HCT116 (cell line): ENCODE measurements around the gene DGCR8. TPM values are rescaled to one million over a fixed set of nuclear protein-coding genes. Genes with fewer than 3 reads are reported as not detected.

Experiments
- ATAC-seq: fragments of 200-7000 bp; cut with Tn5 transposase; 2 replicates; pipeline ENCODE4 v1.9.1; 2020; ENCODE audit warnings: mild to moderate bottlenecking, moderate library complexity
- BruUV-seq: library from RNA; stranded (reverse); fragments of 400-500 nt; replicated peaks from 2 replicates; lab custom pipeline; 2021; lab: Mats Ljungman, UMichigan
- CTCF ChIA-PET: fragments of 300-600 bp; sonication (Branson Sonifier 250); formaldehyde crosslinking; loops from one replicate; lab custom pipeline; 2021; ENCODE audit warnings: antibody characterized with exemption; lab: Charles Lee
- POLR2A ChIA-PET: fragments of 300-600, 350-600 bp; sonication (Branson Sonifier 250); formaldehyde crosslinking; loops from one replicate; lab custom pipeline; 2021; ENCODE audit warnings: antibody characterized with exemption; lab: Charles Lee
- RAD21 ChIA-PET, 2 experiments: fragments of 300-600 bp; sonication (Branson Sonifier 250); formaldehyde crosslinking; loops; one replicate each; lab custom pipeline; 2023; ENCODE audit warnings: low total read pairs in 2 of 2; ENCODE audit not compliant: uncharacterized antibody in 2 of 2, unreplicated experiment in 2 of 2, low non-redundant PET in 1 of 2; lab: Charles Lee
- DNase-seq: peaks from one replicate; pipeline ENCODE4 v3.0.0-alpha.2; 2010; ENCODE audit warnings: low read depth, low spot score
- H2AFZ ChIP-seq: fragments of 200-600 bp; shearing (Covaris generic), sonication (generic); 2 replicates; pipeline ENCODE4 v1.6.1; 2017; ENCODE audit warnings: low read depth, mixed run types, mixed read lengths, antibody characterized with exemption, low read length; ENCODE audit not compliant: poor library complexity, severe bottlenecking
- H3K27ac ChIP-seq: 2 replicates; pipeline ENCODE4 v1.5.1; 2012; ENCODE audit warnings: low read depth, low read length
- H3K27me3 ChIP-seq: fragments of 200-600 bp; sonication (generic); 2 replicates; pipeline ENCODE4 v1.6.1; 2016; ENCODE audit warnings: mixed run types, low read length, mixed read lengths; ENCODE audit not compliant: insufficient read depth
- H3K36me3 ChIP-seq, 2 experiments: fragments of 200-500 bp in 1 of 2; fragments of 200-600 bp in 1 of 2; sonication (Bioruptor generic) in 1 of 2; sonication (generic) in 1 of 2; 2 replicates each; pipeline versions ENCODE4 v1.5.1 to v1.6.1; 2014 to 2016; ENCODE audit warnings: low read length in 2 of 2, inconsistent platforms in 1 of 2, mixed read lengths in 1 of 2, mixed run types in 1 of 2; ENCODE audit not compliant: insufficient read depth in 2 of 2, control insufficient read depth in 1 of 2
- H3K4me1 ChIP-seq, 2 experiments: fragments of 200-600 bp in 1 of 2; sonication (generic) in 1 of 2; 2 replicates each; pipeline versions ENCODE4 v1.5.1 to v1.6.1; 2012 to 2017; ENCODE audit warnings: low read length in 2 of 2, inconsistent platforms in 1 of 2, mild to moderate bottlenecking in 1 of 2, mixed read lengths in 1 of 2, mixed run types in 1 of 2, moderate library complexity in 1 of 2; ENCODE audit not compliant: insufficient read depth in 2 of 2, control insufficient read depth in 1 of 2
- H3K4me2 ChIP-seq: fragments of 200-600 bp; sonication (generic); 2 replicates; pipeline ENCODE4 v1.6.1; 2017; ENCODE audit warnings: mixed run types, low read length, mixed read lengths
- H3K4me3 ChIP-seq, 2 experiments: fragments of 200-600 bp in 1 of 2; sonication (generic) in 1 of 2; replicated peaks in 1 of 2; 2 replicates each; pipeline ENCODE4 v1.5.1; 2011 to 2016; ENCODE audit warnings: low read length in 2 of 2, control low read depth in 1 of 2, low read depth in 1 of 2, mild to moderate bottlenecking in 1 of 2, mixed read lengths in 1 of 2, mixed run types in 1 of 2
- H3K79me2 ChIP-seq: fragments of 200-600 bp; sonication (generic); 2 replicates; pipeline ENCODE4 v1.6.1; 2017; ENCODE audit warnings: mild to moderate bottlenecking, mixed run types, low read length, moderate library complexity, mixed read lengths; ENCODE audit not compliant: insufficient read depth
- H3K9ac ChIP-seq: fragments of 200-600 bp; sonication (generic); 2 replicates; pipeline ENCODE4 v1.6.1; 2016; ENCODE audit warnings: low read length, mixed read lengths
- H3K9me2 ChIP-seq: fragments of 200-600 bp; sonication (generic), shearing (Covaris generic); 2 replicates; pipeline ENCODE4 v1.6.1; 2017; ENCODE audit warnings: mixed run types, mild to moderate bottlenecking, moderate library complexity; ENCODE audit not compliant: insufficient read depth
- H3K9me3 ChIP-seq, 2 experiments: fragments of 200-500 bp in 1 of 2; fragments of 200-600 bp in 1 of 2; sonication (Bioruptor generic) in 1 of 2; sonication (generic) in 1 of 2; 2 replicates each; pipeline ENCODE4 v1.6.1; 2014 to 2017; ENCODE audit warnings: low read length in 2 of 2, mixed read lengths in 2 of 2, inconsistent platforms in 1 of 2, low read depth in 1 of 2, mild to moderate bottlenecking in 1 of 2, mixed run types in 1 of 2, moderate library complexity in 1 of 2; ENCODE audit not compliant: control insufficient read depth in 1 of 2, insufficient read depth in 1 of 2
- H4K20me1 ChIP-seq: fragments of 200-600 bp; sonication (generic), shearing (Covaris generic); 2 replicates; pipeline ENCODE4 v1.6.1; 2017; ENCODE audit warnings: mixed run types, mild to moderate bottlenecking, moderate library complexity; ENCODE audit not compliant: insufficient read depth
- CBX3 ChIP-seq: IDR thresholded peaks from 2 replicates; pipeline ENCODE4 v1.6.1; 2012; ENCODE audit warnings: low read depth
- EZH2phosphoT487 ChIP-seq: fragments of 200-600 bp; IDR thresholded peaks from 2 replicates; pipeline ENCODE4 v1.6.1; 2018; ENCODE audit warnings: antibody characterized with exemption, borderline replicate concordance
- FOSL1 ChIP-seq: IDR thresholded peaks from 2 replicates; pipeline ENCODE4 v1.6.1; 2012; ENCODE audit warnings: low read depth
- JUND ChIP-seq: IDR thresholded peaks from 2 replicates; pipeline ENCODE4 v1.6.1; 2012
- SP1 ChIP-seq: IDR thresholded peaks from 2 replicates; pipeline ENCODE4 v1.6.1; 2012; ENCODE audit warnings: low read depth
- ZFX ChIP-seq: fragments of 450-650 bp; IDR thresholded peaks from 2 replicates; pipeline ENCODE4 v1.6.1; 2017
- ZNF274 ChIP-seq: fragments of 200-500 bp; sonication (Bioruptor generic); IDR thresholded peaks from 2 replicates; pipeline ENCODE4 v1.6.1; 2014; ENCODE audit warnings: mild to moderate bottlenecking, low read depth, low read length, inconsistent platforms
- intact Hi-C: fragments of 100-400 bp; cut with micrococcal nuclease; formaldehyde crosslinking; loops from 2 replicates; pipeline ENCODE4 v1.10.0; 2022
- total RNA-seq: library from RNA; stranded (reverse); gene quantifications from one replicate; pipeline ENCODE4 v1.2.1, GENCODE V29; 2021; ENCODE audit not compliant: unreplicated experiment
- TF ChIP-seq, protein P1 (sequence below): IDR thresholded peaks from 2 replicates; pipeline ENCODE4 v1.6.1; 2011; ENCODE audit warnings: mild to moderate bottlenecking, low read length, moderate library complexity; ENCODE audit not compliant: insufficient replicate concordance; ENCODE audit errors: extremely low read depth

The DGCR8 gene
- total RNA-seq, 1 experiment from 2014 or later: 43.8 TPM

DNA sequence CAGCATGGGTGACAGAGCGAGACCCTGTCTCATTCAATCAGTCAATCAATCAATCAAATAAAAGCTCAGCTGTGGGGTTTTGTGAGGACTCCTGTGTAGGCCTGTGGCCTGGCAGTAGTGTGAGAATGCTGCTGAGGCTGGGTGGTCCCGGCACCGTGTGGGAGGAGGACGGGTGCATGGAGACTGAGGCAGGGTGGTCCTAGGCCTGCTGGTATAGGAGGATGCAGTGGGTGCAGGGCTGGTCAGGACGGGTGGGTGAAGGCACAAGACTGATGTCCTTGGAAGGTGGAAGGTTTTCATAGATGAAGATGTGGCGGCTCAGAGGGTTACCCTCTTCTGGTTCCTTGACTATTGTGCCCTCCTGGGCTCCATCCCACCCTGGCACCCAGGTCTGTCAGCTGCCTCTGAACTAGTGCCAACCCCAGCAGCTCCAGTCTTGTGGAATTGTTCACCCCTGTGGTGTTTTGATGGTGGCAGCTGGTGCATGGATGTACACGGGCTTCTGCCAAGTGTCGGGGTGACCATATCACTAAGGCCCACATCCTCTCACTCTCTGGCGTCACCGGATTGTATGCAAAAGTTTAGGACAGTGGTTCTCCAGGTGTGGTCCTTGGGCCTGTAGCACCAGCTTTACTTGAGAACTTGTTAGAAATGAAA, 35.4 kb upstream of the DGCR8 start:
- H3K9me2 ChIP-seq: no peaks in the 10 kb centered on the region
- no peaks in the 10 kb centered on the region for H3K9me3 ChIP-seq
- ChIA-PET POLR2A (interaction anchor here (0.7 kb wide), 1 partner anchor 18 kb away, joined by 3 read pairs; no protein-coding TSS in a partner anchor), CTCF (no interaction called here), RAD21 (no interaction called here)
- no peak overlapping the region for H3K4me3 ChIP-seq
- no peaks in the 10 kb centered on the region for H3K4me1 ChIP-seq
- no peaks in the 10 kb centered on the region for H3K27me3 ChIP-seq
- no peak overlapping the region for H2AFZ ChIP-seq
- no TSS peak for BruUV-seq
- no peak overlapping the region for H3K9ac ChIP-seq
- ATAC-seq: no peak
- H3K79me2 ChIP-seq: no peaks in the 10 kb centered on the region
- H3K36me3 ChIP-seq: peaks cover 0 to 11% of the 10 kb centered on the region in 2 experiments; a peak in 2 of 4 replicates
- DNase-seq: no peak
- H3K4me2 ChIP-seq: no peak overlapping the region
- H4K20me1 ChIP-seq: no peaks in the 10 kb centered on the region
- no peak overlapping the region for H3K27ac ChIP-seq
- TF ChIP-seq CBX3 (no peak), ZNF274 (no peak), JUND (no peak), FOSL1 (no peak), ZFX (no peak), EZH2phosphoT487 (no peak), SP1 (no peak)
- TF ChIP-seq, protein P1, sequence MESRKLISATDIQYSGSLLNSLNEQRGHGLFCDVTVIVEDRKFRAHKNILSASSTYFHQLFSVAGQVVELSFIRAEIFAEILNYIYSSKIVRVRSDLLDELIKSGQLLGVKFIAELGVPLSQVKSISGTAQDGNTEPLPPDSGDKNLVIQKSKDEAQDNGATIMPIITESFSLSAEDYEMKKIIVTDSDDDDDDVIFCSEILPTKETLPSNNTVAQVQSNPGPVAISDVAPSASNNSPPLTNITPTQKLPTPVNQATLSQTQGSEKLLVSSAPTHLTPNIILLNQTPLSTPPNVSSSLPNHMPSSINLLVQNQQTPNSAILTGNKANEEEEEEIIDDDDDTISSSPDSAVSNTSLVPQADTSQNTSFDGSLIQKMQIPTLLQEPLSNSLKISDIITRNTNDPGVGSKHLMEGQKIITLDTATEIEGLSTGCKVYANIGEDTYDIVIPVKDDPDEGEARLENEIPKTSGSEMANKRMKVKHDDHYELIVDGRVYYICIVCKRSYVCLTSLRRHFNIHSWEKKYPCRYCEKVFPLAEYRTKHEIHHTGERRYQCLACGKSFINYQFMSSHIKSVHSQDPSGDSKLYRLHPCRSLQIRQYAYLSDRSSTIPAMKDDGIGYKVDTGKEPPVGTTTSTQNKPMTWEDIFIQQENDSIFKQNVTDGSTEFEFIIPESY: no peak
- intact Hi-C loops: no loop called here
